Skeletal muscle satellite cell (primary cell): ENCODE measurements around the gene RGS8.

Source experiments
- H3K27me3 ChIP-seq: 2 replicates; pipeline ENCODE4 v1.7.0; 2013; ENCODE audit warnings: low read length; ENCODE audit not compliant: control insufficient read depth, insufficient read depth
- H3K36me3 ChIP-seq: 2 replicates; pipeline ENCODE4 v1.7.0; 2013; ENCODE audit warnings: mild to moderate bottlenecking, control low read depth, low read length; ENCODE audit not compliant: insufficient read depth
- H3K4me1 ChIP-seq: 2 replicates; pipeline ENCODE4 v1.7.0; 2013; ENCODE audit warnings: low read length; ENCODE audit not compliant: control insufficient read depth, insufficient read depth
- H3K4me2 ChIP-seq: 2 replicates; pipeline ENCODE4 v1.7.0; 2013; ENCODE audit warnings: mild to moderate bottlenecking, low read length
- H3K4me3 ChIP-seq: 2 replicates; pipeline ENCODE4 v1.7.0; 2013; ENCODE audit warnings: low read length
- H3K9ac ChIP-seq: 2 replicates; pipeline ENCODE4 v1.7.0; 2013; ENCODE audit warnings: mild to moderate bottlenecking, low read depth, low read length, moderate library complexity
- H3K9me3 ChIP-seq: replicated peaks from 2 replicates; pipeline ENCODE4 v1.7.0; 2013; ENCODE audit warnings: mild to moderate bottlenecking, control low read depth, low read length

Gene RGS8

DNA sequence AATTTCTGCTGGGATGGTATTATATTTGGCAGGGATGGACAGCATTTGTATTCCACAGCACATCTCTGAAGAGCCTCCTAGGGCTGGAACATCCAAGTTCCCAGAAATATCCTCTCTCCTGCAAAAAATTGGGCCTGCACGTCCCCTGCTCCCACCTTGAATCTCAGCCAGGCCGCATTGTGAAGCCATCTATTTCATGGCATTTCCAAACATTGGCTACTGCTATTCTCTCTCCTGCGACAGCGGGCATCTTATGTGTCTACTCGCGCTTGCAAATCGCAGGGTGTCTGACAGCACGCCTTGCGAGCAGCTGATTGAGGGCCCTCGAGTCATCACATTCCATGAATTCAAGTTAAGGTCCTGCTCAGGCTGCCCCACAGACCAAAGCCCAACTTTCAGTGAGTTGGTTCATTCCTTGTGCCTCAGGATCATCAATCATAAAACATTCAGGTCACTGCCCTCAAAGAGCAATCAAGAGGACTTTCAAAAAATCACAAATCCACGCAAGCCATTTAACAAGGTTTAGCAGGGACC is 15.8 kb downstream of the RGS8 start:
- Histone ChIP-seq H3K4me3 (no peak overlapping the region), H3K4me1 (no peaks in the 10 kb centered on the region), H3K9me3 (no peaks in the 10 kb centered on the region), H3K4me2 (no peak overlapping the region), H3K27me3 (peaks cover 45% of the 10 kb centered on the region), H3K36me3 (no peaks in the 10 kb centered on the region), H3K9ac (no peak overlapping the region)

DNA sequence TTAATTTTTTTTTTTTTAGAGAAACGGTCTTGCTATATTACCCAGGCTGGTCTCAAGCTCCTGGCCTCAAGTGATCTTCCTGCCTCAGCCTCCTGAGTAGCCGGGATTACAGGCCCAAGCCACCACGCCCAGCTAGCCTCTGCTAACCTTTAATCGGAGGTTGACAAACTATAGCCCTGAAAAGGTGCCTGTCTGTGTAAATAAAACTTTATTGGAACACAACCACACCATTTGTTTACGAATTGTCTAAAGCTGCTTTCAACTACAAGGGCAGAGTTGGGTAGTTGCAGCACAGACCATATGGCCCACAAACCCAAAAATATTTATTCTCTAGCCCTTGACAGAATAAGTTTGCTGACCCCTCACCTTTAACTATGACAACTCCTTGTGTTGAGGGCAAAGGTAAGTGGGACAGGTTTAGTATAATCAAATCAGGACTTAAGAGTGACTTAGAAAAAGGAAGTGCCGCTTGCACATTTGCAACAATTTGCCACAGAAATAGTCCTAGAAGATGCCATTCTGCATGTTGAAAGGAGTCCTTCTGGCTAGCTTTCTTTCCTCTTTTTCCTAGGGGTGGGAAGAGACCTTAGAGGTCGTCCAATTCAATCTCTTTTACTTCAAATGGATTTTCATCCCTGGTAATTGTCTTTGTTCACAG is 16.4 kb downstream of the RGS8 start:
- Histone ChIP-seq H3K27me3 (peaks cover 39% of the 10 kb centered on the region), H3K4me1 (no peaks in the 10 kb centered on the region), H3K4me3 (no peak overlapping the region), H3K9ac (no peak overlapping the region), H3K9me3 (no peaks in the 10 kb centered on the region), H3K4me2 (no peak overlapping the region), H3K36me3 (no peaks in the 10 kb centered on the region)

- Histone ChIP-seq H3K4me1 (no peaks in the 10 kb centered on the region), H3K4me3 (no peak overlapping the region), H3K36me3 (no peaks in the 10 kb centered on the region), H3K9ac (no peak overlapping the region), H3K9me3 (no peaks in the 10 kb centered on the region), H3K4me2 (no peak overlapping the region), H3K27me3 (peaks cover 27% of the 10 kb centered on the region)
Measured at GRCh38 chr1:182666706-182667105, 17.7 kb downstream of the RGS8 start.

DNA sequence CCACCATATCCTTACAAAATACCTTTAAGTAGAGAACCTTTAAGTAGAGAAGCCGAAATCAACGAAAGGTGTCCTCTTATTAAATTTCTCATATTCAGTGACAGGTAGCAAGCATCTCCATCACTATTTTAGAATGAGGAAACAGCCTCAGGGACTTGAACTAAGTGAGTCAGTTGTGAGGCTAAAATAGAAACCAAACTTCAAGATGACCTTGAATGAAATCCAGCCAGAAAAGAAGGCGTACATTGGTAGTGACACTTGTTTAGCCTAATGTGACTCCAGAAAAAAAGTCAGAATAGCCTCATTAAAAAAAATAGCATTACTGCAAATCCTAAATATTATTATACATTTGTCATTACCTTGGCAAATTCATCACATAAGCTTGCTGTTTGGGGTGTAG is 20.1 kb downstream of the RGS8 start:
- Histone ChIP-seq H3K4me3 (no peak overlapping the region), H3K4me2 (no peak overlapping the region), H3K4me1 (no peaks in the 10 kb centered on the region), H3K27me3 (peaks cover 15% of the 10 kb centered on the region), H3K9ac (no peak overlapping the region), H3K9me3 (no peaks in the 10 kb centered on the region), H3K36me3 (no peaks in the 10 kb centered on the region)

DNA sequence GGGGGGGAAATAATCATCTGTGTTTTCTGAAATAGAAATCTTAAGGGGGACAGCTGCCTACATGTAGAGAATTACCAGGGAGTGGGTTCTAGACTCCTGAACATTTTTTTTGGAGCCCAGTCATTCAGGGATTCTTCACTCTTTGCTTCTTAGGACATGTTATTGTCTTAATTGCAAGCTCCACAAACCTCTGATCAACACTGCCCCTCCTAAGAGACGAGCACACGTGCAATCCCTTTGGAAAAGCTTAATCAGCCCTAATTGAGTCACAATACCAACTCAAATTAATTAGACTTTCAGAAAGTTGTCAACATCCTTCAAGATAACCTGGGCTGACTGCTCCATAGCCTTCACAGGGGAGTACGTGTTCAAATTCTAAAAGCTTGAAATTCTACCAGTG is 21.4 kb downstream of the RGS8 start:
- Histone ChIP-seq H3K4me2 (no peak overlapping the region), H3K9ac (no peak overlapping the region), H3K4me1 (no peaks in the 10 kb centered on the region), H3K36me3 (no peaks in the 10 kb centered on the region), H3K27me3 (peaks cover 19% of the 10 kb centered on the region), H3K9me3 (no peaks in the 10 kb centered on the region), H3K4me3 (no peak overlapping the region)

- H3K4me3 ChIP-seq, result no peak overlapping the region
- no peaks in the 10 kb centered on the region for H3K9me3 ChIP-seq
- peaks cover 22% of the 10 kb centered on the region for H3K27me3 ChIP-seq
- H3K9ac ChIP-seq, result no peak overlapping the region
- no peaks in the 10 kb centered on the region for H3K36me3 ChIP-seq
- H3K4me1 ChIP-seq, result no peaks in the 10 kb centered on the region
- no peak overlapping the region for H3K4me2 ChIP-seq
Measured at GRCh38 chr1:182662121-182662890, 22.1 kb downstream of the RGS8 start.

GRCh38 chr1:182658055-182658454 is 26.3 kb downstream of the RGS8 start:
- Histone ChIP-seq H3K4me3 (no peak overlapping the region), H3K4me2 (no peak overlapping the region), H3K9ac (no peak overlapping the region), H3K4me1 (no peaks in the 10 kb centered on the region), H3K36me3 (no peaks in the 10 kb centered on the region), H3K27me3 (peaks cover 16% of the 10 kb centered on the region), H3K9me3 (no peaks in the 10 kb centered on the region)

- Histone ChIP-seq H3K27me3 (peaks cover 16% of the 10 kb centered on the region), H3K9ac (no peak overlapping the region), H3K9me3 (no peaks in the 10 kb centered on the region), H3K4me3 (no peak overlapping the region), H3K36me3 (no peaks in the 10 kb centered on the region), H3K4me2 (no peak overlapping the region), H3K4me1 (no peaks in the 10 kb centered on the region)
Measured at GRCh38 chr1:182656842-182657397, 27.5 kb downstream of the RGS8 start.

DNA sequence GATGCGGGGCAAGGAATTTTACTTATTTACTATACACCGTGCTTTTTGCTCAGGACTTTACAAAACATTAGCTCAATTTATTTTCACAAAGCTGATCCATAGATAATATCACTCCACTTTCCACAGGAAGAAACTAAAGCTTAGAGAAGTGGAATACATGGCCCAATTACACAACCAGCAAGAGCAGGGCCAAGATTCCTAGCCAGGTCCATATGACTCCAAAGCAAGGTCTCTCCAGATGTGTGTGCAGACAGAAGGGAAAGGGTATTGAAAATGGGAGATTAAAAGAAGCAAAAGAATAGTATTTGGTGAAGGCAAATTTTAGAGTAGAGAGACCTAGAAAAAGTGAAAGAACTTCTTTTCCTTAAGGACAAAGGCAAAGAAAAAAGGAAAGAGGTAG is 30.4 kb downstream of the RGS8 start:
- H3K36me3 ChIP-seq, result no peaks in the 10 kb centered on the region
- no peaks in the 10 kb centered on the region for H3K9me3 ChIP-seq
- no peak overlapping the region for H3K9ac ChIP-seq
- H3K27me3 ChIP-seq, result peaks cover 14% of the 10 kb centered on the region
- H3K4me3 ChIP-seq, result no peak overlapping the region
- H3K4me1 ChIP-seq, result no peaks in the 10 kb centered on the region
- no peak overlapping the region for H3K4me2 ChIP-seq

GRCh38 chr1:182652933-182653332 is 31.5 kb downstream of the RGS8 start:
- no peak overlapping the region for H3K4me2 ChIP-seq
- no peaks in the 10 kb centered on the region for H3K9me3 ChIP-seq
- no peaks in the 10 kb centered on the region for H3K4me1 ChIP-seq

GRCh38 chr1:182651339-182651724 is 33.1 kb downstream of the RGS8 start:
- H3K36me3 ChIP-seq, result no peaks in the 10 kb centered on the region
- H3K27me3 ChIP-seq, result peaks cover 4% of the 10 kb centered on the region
- H3K4me2 ChIP-seq, result no peak overlapping the region
- H3K9me3 ChIP-seq, result no peaks in the 10 kb centered on the region
- H3K4me1 ChIP-seq, result no peaks in the 10 kb centered on the region
- H3K4me3 ChIP-seq, result no peak overlapping the region
- no peak overlapping the region for H3K9ac ChIP-seq

More at GRCh38 chr1:182652933-182653332, 31.5 kb downstream of the RGS8 start:
- H3K9ac ChIP-seq, result no peak overlapping the region
- no peaks in the 10 kb centered on the region for H3K36me3 ChIP-seq
- peaks cover 10% of the 10 kb centered on the region for H3K27me3 ChIP-seq
- H3K4me3 ChIP-seq, result no peak overlapping the region
